Measurements from ENCODE around the gene NFYC.

The NFYC gene

DNA sequence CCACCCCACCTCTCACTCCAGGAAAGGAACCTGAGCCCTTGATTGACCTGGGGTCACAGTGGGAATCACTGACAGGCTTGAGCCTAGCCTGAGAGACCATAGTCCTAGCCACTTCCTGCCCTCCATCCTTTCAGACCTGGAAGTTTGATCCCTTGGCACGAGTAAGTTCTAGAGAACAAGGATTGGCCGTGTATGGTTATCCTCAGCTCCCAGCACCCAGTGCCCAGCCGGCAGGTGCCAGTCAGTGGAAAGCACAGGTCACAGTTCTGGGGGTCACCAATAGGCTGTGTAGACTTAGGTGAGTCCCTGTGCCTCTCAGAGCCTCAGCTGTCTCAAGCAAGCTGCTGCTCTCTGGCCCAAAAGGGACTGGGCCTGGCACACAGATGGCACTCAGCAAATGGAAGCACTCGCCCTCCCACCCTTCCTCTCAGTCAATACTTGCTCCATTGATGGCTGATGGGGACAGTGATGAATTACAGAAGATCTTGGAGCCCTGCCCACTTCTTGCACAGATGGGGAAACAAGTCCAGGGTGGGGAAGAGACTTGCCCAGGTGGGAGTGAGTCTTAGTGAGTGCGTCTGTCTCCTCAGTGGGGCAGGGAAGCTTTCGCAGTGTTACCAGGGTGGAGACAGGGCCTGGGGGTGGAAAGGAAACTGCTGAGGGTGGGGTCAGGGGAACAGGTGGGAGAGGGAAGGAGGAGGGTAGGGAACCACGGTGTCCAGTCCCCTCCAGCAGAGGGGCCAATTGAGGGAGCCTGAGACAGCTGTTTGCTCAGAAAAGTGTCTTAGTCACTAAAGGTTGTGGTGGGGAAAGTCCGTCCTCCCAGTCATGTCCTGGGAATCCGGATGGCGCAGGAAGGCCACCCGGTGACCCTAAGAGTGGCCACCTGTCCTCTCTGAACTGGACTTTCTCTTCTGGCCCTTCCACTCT, 89.4 kb downstream of the NFYC start:
- TF ChIP-seq, protein P1, sequence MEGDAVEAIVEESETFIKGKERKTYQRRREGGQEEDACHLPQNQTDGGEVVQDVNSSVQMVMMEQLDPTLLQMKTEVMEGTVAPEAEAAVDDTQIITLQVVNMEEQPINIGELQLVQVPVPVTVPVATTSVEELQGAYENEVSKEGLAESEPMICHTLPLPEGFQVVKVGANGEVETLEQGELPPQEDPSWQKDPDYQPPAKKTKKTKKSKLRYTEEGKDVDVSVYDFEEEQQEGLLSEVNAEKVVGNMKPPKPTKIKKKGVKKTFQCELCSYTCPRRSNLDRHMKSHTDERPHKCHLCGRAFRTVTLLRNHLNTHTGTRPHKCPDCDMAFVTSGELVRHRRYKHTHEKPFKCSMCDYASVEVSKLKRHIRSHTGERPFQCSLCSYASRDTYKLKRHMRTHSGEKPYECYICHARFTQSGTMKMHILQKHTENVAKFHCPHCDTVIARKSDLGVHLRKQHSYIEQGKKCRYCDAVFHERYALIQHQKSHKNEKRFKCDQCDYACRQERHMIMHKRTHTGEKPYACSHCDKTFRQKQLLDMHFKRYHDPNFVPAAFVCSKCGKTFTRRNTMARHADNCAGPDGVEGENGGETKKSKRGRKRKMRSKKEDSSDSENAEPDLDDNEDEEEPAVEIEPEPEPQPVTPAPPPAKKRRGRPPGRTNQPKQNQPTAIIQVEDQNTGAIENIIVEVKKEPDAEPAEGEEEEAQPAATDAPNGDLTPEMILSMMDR (IDR thresholded peaks at IDR 0.05; ENCODE audit: extremely low read depth, missing control alignments), result no peak
- DNase-seq (ENCODE audit: low spot score), result no peak

DNA sequence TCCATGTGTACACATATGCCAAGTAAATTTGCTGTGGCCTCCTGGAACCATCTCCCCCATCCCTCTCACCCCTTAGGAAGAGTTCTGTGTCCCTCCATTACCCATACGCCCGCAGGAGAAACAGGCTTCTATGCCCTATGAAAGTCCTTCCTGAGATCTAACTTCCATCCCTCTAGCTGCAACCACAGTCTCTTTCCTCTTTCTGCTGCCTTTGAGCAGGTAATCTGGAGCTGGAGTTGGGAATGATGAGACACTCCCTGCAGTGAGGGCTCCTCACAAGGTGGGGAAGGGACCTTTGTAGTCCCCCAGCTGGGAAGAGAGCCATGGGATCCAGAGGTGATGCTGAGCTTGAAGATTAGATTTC, 90.1 kb downstream of the NFYC start:
- no peak for DNase-seq (ENCODE audit: low spot score)
- TF ChIP-seq, protein P1 (IDR thresholded peaks at IDR 0.05; ENCODE audit: extremely low read depth, missing control alignments), result no peak

DNA sequence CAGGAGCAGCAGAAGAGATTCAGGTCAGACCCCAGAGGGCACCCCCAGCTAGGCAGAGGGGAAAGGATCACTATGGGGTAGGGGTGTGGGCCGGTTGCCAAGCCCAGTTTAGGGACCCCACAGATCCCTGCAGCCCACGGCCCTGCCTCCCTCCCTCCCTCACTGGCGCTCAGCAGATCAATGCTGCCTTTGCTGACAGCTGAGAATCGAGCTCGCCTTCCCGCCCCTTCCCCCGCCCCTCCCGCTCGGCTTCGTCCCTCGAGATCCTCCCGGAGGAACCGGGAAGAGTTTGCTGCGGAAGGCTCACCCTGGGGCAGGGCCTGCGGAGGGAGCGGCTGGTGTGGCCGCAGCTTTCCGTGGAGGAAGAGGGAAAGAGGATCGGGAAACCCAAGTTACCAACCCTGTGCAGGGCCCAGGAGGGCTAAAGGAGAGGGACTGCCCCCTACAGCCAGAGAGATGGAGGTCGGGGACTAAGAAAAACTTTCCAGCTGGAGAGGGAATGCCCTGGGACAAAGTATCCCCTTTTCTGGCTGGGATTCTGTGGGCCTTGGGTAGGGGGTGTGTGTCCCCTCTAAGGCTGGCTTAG, 91.0 kb downstream of the NFYC start:
- DNase-seq (ENCODE audit: low spot score), result no peak
- TF ChIP-seq, protein P1 (IDR thresholded peaks at IDR 0.05; ENCODE audit: extremely low read depth, missing control alignments), result no peak

DNA sequence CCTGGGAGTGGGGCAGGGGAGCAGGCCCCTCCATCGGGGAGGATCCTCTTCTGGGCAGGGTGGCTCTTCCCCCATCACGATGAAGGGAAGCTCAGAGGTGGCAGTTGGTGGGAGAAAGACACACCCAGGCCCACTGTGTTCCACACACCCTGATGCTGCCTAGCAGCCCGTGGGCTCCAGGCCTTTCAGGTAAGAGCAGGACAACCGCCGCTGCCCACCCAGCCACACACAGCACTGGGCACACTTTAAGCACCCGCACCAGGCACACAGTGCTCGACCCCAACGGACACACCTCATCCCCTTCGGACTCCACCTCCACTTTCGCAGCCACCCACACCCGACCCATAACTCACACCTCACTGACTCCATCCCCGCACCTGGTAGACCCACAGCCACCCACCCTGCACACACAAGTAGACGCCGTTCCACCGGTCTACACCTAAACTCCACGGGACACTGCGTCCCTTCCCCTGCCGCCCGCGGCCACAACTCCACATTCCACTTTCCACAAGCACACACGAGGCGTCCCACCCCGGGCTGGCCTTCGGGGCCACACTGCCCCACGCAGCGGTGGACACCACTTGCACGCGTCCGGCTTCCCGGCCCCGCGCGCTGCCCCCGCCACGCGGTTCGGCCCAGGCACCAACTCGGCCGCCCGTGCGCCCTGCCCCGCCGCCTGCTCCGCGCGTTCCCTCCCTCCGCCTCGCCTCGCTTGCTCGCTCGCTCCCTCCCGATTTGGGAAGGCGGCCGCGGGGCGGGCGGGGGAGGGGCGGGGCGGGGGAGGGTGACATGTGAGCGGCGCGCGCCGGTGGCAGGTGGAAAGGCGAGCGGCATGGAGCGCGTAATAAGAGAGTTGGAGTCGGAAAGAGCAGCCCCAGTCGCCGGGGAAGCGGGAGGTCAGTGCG, 91.7 kb downstream of the NFYC start, which contains the start of gene KCNQ4:
KCNQ4 (plus strand) TSS at position 787 of the 905 bp plus-strand sequence. CDS start 307 bp downstream, outside the sequence.
- TF ChIP-seq, protein P1 (IDR thresholded peaks at IDR 0.05; ENCODE audit: extremely low read depth, missing control alignments), result no peak
- peak; percentile 65 for DNase-seq (ENCODE audit: low spot score)

DNA sequence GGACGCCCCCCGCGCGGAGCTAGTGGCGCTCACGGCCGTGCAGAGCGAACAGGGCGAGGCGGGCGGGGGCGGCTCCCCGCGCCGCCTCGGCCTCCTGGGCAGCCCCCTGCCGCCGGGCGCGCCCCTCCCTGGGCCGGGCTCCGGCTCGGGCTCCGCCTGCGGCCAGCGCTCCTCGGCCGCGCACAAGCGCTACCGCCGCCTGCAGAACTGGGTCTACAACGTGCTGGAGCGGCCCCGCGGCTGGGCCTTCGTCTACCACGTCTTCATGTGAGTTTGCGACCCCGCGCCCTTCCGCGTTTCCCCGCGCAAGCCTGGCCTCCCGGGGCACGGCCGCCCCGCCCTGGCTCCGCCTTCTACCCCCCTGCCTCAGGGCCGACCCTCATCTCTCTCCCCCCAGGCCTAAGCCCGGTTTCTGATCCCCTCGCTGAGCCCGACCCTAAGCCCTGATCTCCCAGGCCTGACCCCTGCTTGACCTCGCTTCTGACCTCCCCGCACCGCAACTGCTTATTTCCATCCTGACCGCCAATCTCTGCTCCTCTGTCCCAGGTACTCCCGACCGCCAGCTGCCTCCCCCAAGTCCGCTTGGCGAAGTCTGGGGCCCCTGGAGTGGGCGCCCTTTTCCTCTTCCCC, 92.8 kb downstream of the NFYC start:
- DNase-seq (ENCODE audit: low spot score), result peak; percentile 70
- TF ChIP-seq, protein P1 (IDR thresholded peaks at IDR 0.05; ENCODE audit: extremely low read depth, missing control alignments), result no peak

DNA sequence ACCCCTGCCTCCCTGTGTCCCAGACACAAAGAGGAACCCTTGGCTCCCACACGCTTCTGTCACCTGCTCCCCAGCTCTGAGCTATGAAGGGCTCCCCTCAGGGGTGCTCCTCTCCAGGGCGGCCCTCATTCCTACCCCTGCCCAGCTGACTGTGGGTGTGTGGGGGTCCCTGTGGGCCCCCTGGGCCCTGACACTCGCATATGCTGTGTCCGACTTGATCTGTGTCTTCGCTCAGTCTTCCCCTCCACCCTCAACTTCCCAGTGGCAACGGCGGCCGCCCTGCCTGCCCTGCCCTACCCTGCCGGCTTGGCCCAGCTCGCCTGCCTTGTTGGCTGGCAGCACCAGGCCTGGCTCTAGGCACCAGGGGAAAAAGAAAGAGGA, 93.3 kb downstream of the NFYC start:
- TF ChIP-seq, protein P1 (IDR thresholded peaks at IDR 0.05; ENCODE audit: extremely low read depth, missing control alignments), result no peak
- DNase-seq (ENCODE audit: low spot score), result no peak

All from GM20000 (cell line).